ENCODE results near the gene SIRPA. TPM values are rescaled to one million over a fixed set of nuclear protein-coding genes. Genes with fewer than 3 reads are reported as not detected.

The SIRPA gene
- total RNA-seq, 1 experiment from 2014 or later, result 8.9 TPM

GRCh38 chr20:1897965-1898464 lies 2.8 kb downstream of the SIRPA start (continued):
- TF ChIP-seq ERG (CRISPR knock-in tag; IDR thresholded peaks at IDR 0.05) (no peak), E2F5 (CRISPR knock-in tag; IDR thresholded peaks at IDR 0.05) (no peak), ZNF416 (CRISPR knock-in tag; IDR thresholded peaks at IDR 0.05) (no peak), ZMAT4 (CRISPR knock-in tag; IDR thresholded peaks at IDR 0.05) (no peak)

- DNase-seq (ENCODE audit: low spot score) (no peak), ATAC-seq (no peak)
- peaks cover 48% of the 10 kb centered on the region for H3K4me1 Mint-ChIP-seq
- H3K27me3 Mint-ChIP-seq (ENCODE audit: low read depth), result peaks cover 33% of the 10 kb centered on the region
- CTCF ChIA-PET, result interaction anchor here (0.7 to 1.1 kb wide), 3 partner anchors 85 to 96 kb away, joined by 3 to 4 read pairs (median 4); partner anchors contain the start of gene PDYN
- no peaks in the 10 kb centered on the region for H3K9me3 Mint-ChIP-seq
- TF ChIP-seq NR3C1 (CRISPR knock-in tag; conservative IDR thresholded peaks at IDR 0.05; ENCODE audit: low read depth) (no peak), GTF2I (CRISPR knock-in tag; conservative IDR thresholded peaks at IDR 0.05) (no peak), JAZF1 (CRISPR knock-in tag; IDR thresholded peaks at IDR 0.05) (no peak), CTCF (IDR thresholded peaks at IDR 0.05) (no peak), TEAD4 (CRISPR knock-in tag; IDR thresholded peaks at IDR 0.05) (no peak), GABPB1 (CRISPR knock-in tag; IDR thresholded peaks at IDR 0.05) (no peak), ZNF423 (CRISPR knock-in tag; IDR thresholded peaks at IDR 0.05) (no peak), NFE2L1 (CRISPR knock-in tag; IDR thresholded peaks at IDR 0.05) (no peak), KAT7 (CRISPR knock-in tag; IDR thresholded peaks at IDR 0.05; ENCODE audit: borderline replicate concordance) (no peak), ZNF281 (CRISPR knock-in tag; IDR thresholded peaks at IDR 0.05) (no peak), E2F5 (CRISPR knock-in tag; IDR thresholded peaks at IDR 0.05) (no peak), ZNF532 (CRISPR knock-in tag; IDR thresholded peaks at IDR 0.05; ENCODE audit: borderline replicate concordance) (no peak), CREB1 (CRISPR knock-in tag; IDR thresholded peaks at IDR 0.05) (no peak)
- no peaks in the 10 kb centered on the region for H3K36me3 Mint-ChIP-seq
- POLR2A ChIA-PET, result no interaction called here
- no peak overlapping the region for H3K4me3 Mint-ChIP-seq
- no peak overlapping the region for H3K27ac Mint-ChIP-seq
Measured at GRCh38 chr20:1898482-1899240, 3.5 kb downstream of the SIRPA start.
